Endodermal cell (in vitro differentiated cells): ENCODE measurements around the gene MBP. TPM values are rescaled to one million over a fixed set of nuclear protein-coding genes. Genes with fewer than 3 reads are reported as not detected.

Source experiments
- DNase-seq: peaks from one replicate; pipeline ENCODE4 v3.0.0-alpha.2; 2017
- H3K27ac ChIP-seq: 2 replicates; pipeline ENCODE4 v1.5.1; 2013; ENCODE audit warnings: mild to moderate bottlenecking, low read depth, low read length, moderate library complexity
- H3K27me3 ChIP-seq: 2 replicates; pipeline ENCODE4 v1.6.1; 2013; ENCODE audit warnings: mild to moderate bottlenecking, low read length, moderate library complexity; ENCODE audit not compliant: insufficient read depth, control insufficient read depth, poor library complexity, severe bottlenecking
- H3K36me3 ChIP-seq: 2 replicates; pipeline ENCODE4 v1.7.0; 2013; ENCODE audit warnings: mild to moderate bottlenecking, low read length, moderate library complexity; ENCODE audit not compliant: control insufficient read depth, insufficient read depth
- H3K4me1 ChIP-seq: one replicate; pipeline ENCODE4 v1.7.0; 2013; ENCODE audit warnings: low read length; ENCODE audit not compliant: control insufficient read depth, insufficient read depth
- H3K4me3 ChIP-seq: 2 replicates; pipeline ENCODE4 v1.5.1; 2013; ENCODE audit warnings: mild to moderate bottlenecking, low read length, moderate library complexity
- H3K9ac ChIP-seq: 2 replicates; pipeline ENCODE4 v1.6.1; 2013; ENCODE audit warnings: mild to moderate bottlenecking, low read length, moderate library complexity; ENCODE audit not compliant: poor library complexity, severe bottlenecking; ENCODE audit errors: extremely low read depth
- H3K9me3 ChIP-seq: 2 replicates; pipeline ENCODE4 v1.6.1; 2013; ENCODE audit warnings: mild to moderate bottlenecking, low read length, moderate library complexity; ENCODE audit not compliant: control insufficient read depth
- H3K27ac Mint-ChIP-seq: 2 replicates; pipeline ENCODE4 v1.8.0; 2020; ENCODE audit warnings: mixed read lengths
- H3K27me3 Mint-ChIP-seq: 2 replicates; pipeline ENCODE4 v1.8.0; 2021; ENCODE audit warnings: mild to moderate bottlenecking, mixed read lengths; ENCODE audit not compliant: insufficient read depth
- H3K36me3 Mint-ChIP-seq: 2 replicates; pipeline ENCODE4 v1.8.0; 2020; ENCODE audit warnings: low read depth, mixed read lengths
- H3K4me1 Mint-ChIP-seq: 2 replicates; pipeline ENCODE4 v1.8.0; 2020; ENCODE audit warnings: mixed read lengths
- H3K4me3 Mint-ChIP-seq: 2 replicates; pipeline ENCODE4 v1.8.0; 2020; ENCODE audit warnings: mild to moderate bottlenecking, moderate library complexity, mixed read lengths
- H3K9me3 Mint-ChIP-seq: 2 replicates; pipeline ENCODE4 v1.8.0; 2020; ENCODE audit warnings: mild to moderate bottlenecking, mixed read lengths
- WGBS, 2 experiments: methylation state at CpG; one replicate each; pipeline versions ENCODE4 v1.1.5 to v1.1.7; 2013; ENCODE audit warnings: missing lambda C conversion rate in 2 of 2, mixed read lengths in 1 of 2; ENCODE audit not compliant: insufficient coverage in 1 of 2, insufficient read length in 1 of 2; 5-methylcytosine and 5-hydroxymethylcytosine counted together
- total RNA-seq, 2 donors: library from RNA; stranded (reverse); fragmentation: NEBNext Ultra II Directional in 1 of 2; extraction: Animal tissue kit (Norgen Biotek cat#: 25700) in 1 of 2; gene quantifications; 2 replicates in 1 of 2; 3 replicates in 1 of 2; pipeline ENCODE4 v1.2.1, GENCODE V29; 2021
- TF ChIP-seq, protein P1 (sequence below): fragments of 200-600 bp; sonication (generic); conservative IDR thresholded peaks from 2 replicates; pipeline ENCODE4 v1.5.0; 2021; ENCODE audit warnings: antibody characterized with exemption, mild to moderate bottlenecking

Gene MBP
- total RNA-seq, 2 donors from 2014 or later = 16.3 to 19.0 TPM

- Histone ChIP-seq H3K4me1 (no peaks in the 10 kb centered on the region), H3K9me3 (peaks cover 5% of the 10 kb centered on the region), H3K27me3 (no peaks in the 10 kb centered on the region), H3K27ac (no peak overlapping the region), H3K36me3 (no peaks in the 10 kb centered on the region), H3K4me3 (no peak overlapping the region), H3K9ac (no peak overlapping the region)
- Mint-ChIP-seq H3K4me1 (peaks cover 4% of the 10 kb centered on the region), H3K27ac (no peak overlapping the region), H3K36me3 (peaks cover 11% of the 10 kb centered on the region), H3K9me3 (peaks cover 10% of the 10 kb centered on the region), H3K4me3 (no peak overlapping the region), H3K27me3 (no peaks in the 10 kb centered on the region)
- 95% methylated on average over 21 to 28 of the region's 28 CpGs for WGBS, 2 experiments
- no peak for DNase-seq
- TF ChIP-seq, protein P1, sequence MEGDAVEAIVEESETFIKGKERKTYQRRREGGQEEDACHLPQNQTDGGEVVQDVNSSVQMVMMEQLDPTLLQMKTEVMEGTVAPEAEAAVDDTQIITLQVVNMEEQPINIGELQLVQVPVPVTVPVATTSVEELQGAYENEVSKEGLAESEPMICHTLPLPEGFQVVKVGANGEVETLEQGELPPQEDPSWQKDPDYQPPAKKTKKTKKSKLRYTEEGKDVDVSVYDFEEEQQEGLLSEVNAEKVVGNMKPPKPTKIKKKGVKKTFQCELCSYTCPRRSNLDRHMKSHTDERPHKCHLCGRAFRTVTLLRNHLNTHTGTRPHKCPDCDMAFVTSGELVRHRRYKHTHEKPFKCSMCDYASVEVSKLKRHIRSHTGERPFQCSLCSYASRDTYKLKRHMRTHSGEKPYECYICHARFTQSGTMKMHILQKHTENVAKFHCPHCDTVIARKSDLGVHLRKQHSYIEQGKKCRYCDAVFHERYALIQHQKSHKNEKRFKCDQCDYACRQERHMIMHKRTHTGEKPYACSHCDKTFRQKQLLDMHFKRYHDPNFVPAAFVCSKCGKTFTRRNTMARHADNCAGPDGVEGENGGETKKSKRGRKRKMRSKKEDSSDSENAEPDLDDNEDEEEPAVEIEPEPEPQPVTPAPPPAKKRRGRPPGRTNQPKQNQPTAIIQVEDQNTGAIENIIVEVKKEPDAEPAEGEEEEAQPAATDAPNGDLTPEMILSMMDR = no peak
Measured at GRCh38 chr18:77025831-77026363, 106.7 kb downstream of the MBP start.

DNA sequence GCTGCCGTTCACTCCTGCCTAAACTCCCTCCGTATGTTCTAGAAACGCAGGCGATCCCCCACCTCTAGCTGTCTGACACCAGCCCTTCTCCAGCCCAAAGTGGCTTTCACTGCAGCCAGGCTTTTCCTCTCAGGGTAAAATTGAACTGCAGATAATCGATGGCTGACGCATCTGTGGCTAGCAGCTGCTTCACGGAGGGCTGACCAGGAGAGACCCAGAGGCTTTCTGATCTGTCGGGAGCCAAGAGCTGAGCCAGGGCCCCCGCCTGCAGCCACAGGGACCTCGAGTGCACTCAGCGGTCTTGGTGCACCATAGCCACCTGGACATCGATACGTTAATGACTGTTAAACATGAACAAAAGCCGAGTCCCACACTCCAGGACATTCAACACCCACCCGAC, 107.5 kb downstream of the MBP start:
- Histone ChIP-seq H3K9ac (no peak overlapping the region), H3K27me3 (no peaks in the 10 kb centered on the region), H3K36me3 (no peaks in the 10 kb centered on the region), H3K9me3 (peaks cover 5% of the 10 kb centered on the region), H3K4me3 (no peak overlapping the region), H3K4me1 (no peaks in the 10 kb centered on the region), H3K27ac (no peak overlapping the region)
- H3K9me3 Mint-ChIP-seq = peaks cover 10% of the 10 kb centered on the region
- no peak for DNase-seq
- H3K27me3 Mint-ChIP-seq = no peaks in the 10 kb centered on the region
- H3K4me1 Mint-ChIP-seq = peaks cover 4% of the 10 kb centered on the region
- WGBS, 2 experiments = 92% methylated on average over 15 of the region's 15 CpGs
- no peak overlapping the region for H3K4me3 Mint-ChIP-seq
- peaks cover 10% of the 10 kb centered on the region for H3K36me3 Mint-ChIP-seq
- H3K27ac Mint-ChIP-seq = no peak overlapping the region
- TF ChIP-seq, protein P1 = no peak

DNA sequence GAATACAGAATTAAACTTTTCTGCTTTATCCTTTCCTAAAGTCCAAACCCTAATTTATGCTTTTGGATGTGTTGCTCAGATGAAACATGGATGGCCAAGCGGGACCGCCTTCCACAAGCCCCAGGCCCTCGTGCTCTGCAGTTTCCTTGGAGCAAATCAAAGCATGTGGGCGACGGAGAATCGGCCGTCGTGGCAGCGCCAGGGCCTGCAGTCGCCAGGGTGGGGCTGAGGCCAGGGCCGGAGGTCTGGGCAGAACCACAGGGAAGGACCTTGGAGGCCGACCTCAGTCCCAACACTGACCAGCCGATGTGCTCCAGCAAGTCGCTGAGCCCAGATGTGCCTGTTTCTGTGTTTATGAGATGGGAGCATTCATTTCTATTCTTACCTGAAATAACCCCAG, 108.1 kb downstream of the MBP start:
- Histone ChIP-seq H3K4me3 (no peak overlapping the region), H3K4me1 (no peaks in the 10 kb centered on the region), H3K9ac (no peak overlapping the region), H3K27me3 (no peaks in the 10 kb centered on the region), H3K27ac (no peak overlapping the region), H3K9me3 (peaks cover under 1% of the 10 kb centered on the region), H3K36me3 (no peaks in the 10 kb centered on the region)
- TF ChIP-seq, protein P1 = no peak
- 94 to 97% methylated on average over 13 to 14 of the region's 14 CpGs for WGBS, 2 experiments
- H3K9me3 Mint-ChIP-seq = peaks cover 5% of the 10 kb centered on the region
- DNase-seq = no peak
- H3K36me3 Mint-ChIP-seq = peaks cover 5% of the 10 kb centered on the region
- H3K27ac Mint-ChIP-seq = no peak overlapping the region
- no peaks in the 10 kb centered on the region for H3K27me3 Mint-ChIP-seq
- peaks cover 4% of the 10 kb centered on the region for H3K4me1 Mint-ChIP-seq
- no peak overlapping the region for H3K4me3 Mint-ChIP-seq
